Glomerular visceral epithelial cell (primary cell): ENCODE results near the gene ROR1.

Source experiments
- DNase-seq: peaks from one replicate; pipeline ENCODE4 v3.0.0-alpha.2; 2016; ENCODE audit errors: extremely low spot score

Gene ROR1

GRCh38 chr1:63909526-63909925 is 135.7 kb downstream of the ROR1 start:
- no peak for DNase-seq

DNA sequence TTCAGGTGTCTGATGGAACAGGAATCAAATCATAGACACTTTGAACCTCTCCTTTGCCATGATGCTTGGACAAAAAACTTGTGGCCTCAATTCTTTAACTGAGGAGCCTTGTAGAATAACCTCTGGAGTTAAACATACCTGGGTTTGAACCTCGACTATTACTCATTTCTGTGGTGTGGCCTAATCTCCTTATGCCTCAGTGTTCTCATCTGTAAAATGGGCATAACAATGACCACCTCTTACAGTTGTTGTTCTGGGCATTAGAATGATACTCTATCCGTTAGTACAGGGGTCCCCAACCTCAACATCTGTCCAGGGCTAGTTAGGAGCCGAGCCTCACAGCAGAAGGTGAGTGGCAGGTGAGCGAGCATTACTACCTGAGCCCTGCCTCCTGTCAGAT is 137.2 kb downstream of the ROR1 start:
- DNase-seq: no peak

- no peak for DNase-seq
These were observed 138.8 kb downstream of the ROR1 start for GRCh38 chr1:63912643-63913042.

DNA sequence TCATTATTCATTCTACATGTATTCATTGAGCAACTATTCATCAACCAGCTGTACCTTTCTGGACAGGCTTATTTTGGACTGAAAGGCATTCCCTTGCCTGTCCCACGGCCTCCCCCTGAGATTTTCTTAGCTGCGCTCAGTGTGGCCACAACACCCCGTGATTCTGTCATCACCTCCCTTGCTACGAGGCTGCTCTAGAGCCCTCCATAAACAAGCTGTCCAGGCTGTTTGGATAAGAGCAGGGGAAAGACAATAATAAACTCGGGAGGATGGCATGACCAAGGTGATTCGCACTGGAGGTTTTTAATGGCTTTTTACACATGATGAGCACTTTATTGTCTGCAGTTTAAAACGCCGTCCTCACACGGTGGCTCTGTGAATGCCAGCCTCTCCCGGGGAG is 139.7 kb downstream of the ROR1 start:
- DNase-seq: no peak

- no peak for DNase-seq
These were observed 140.4 kb downstream of the ROR1 start for GRCh38 chr1:63914241-63914640.

GRCh38 chr1:63914706-63915105 is 140.9 kb downstream of the ROR1 start:
- no peak for DNase-seq

GRCh38 chr1:63915121-63915520 is 141.3 kb downstream of the ROR1 start:
- DNase-seq: peak; percentile 31

- DNase-seq: no peak
These were observed 142.9 kb downstream of the ROR1 start for GRCh38 chr1:63916485-63917360.

DNA sequence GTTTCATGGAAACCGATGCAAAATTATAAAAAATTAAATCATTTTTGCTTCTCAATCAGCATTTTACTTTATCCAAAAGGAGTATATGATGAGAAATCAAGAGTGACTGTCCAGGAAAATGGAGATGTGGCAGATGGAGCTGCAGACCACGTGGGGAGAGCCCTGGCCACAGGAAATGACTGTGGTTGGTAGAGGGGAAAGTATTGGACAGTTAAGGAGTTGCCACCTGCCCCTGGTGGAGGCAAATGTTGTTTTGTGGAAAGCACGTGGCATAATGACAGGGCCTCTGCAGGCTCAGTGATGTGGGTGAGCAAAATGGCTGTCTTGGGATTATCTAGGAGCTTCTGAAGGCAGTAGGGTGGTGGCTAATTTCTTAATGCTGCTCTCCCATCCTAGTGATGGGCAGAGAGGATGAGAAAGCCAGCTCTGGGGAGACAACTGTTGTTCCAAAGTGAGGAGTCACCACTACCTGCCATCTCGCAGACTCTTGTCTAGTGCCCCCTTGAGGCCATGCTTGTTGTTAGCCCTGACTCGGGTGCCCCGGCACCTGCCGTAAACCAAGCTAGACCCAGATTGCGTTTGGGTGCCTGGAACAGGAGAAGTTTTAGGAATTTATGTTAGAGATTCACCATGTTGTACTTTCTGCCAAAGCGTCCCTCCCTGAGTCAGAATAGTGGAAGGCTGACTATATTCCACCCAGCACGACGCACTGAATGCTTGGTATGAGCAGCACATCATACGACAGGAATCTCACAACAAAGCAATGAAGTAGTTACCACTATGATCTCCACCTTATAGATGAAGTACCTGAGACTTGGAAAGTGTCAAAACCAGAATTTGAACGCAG is 144.0 kb downstream of the ROR1 start:
- DNase-seq: peak; percentile 65

- DNase-seq: no peak
These were observed 144.7 kb downstream of the ROR1 start for GRCh38 chr1:63918418-63918945.

- peak; percentile 96 for DNase-seq
These were observed 146.6 kb downstream of the ROR1 start for GRCh38 chr1:63920154-63921117.

- DNase-seq: no peak
These were observed 147.5 kb downstream of the ROR1 start for GRCh38 chr1:63921359-63921758.

GRCh38 chr1:63921802-63922201 is 148.0 kb downstream of the ROR1 start:
- no peak for DNase-seq

DNA sequence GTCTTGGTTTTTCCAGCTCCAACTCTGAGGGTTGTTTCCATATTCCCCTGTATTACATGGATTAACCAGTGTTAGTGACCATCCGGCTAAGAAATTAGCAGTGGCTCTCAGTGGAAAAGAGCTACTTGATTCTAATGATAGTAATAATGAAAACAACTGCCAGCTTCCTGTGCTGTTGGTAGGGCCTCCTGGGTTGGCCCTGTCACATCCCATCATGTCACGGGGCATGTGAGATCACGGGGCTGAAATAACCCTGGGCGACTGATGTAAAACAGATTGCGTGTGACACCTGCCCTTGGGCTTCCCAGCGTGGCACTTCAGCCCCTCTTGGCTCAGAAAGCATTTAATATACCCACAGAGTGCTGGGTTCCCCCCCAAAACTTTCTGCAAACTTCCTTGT is 149.0 kb downstream of the ROR1 start:
- no peak for DNase-seq

- DNase-seq: no peak
These were observed 149.5 kb downstream of the ROR1 start for GRCh38 chr1:63923302-63923701.

DNA sequence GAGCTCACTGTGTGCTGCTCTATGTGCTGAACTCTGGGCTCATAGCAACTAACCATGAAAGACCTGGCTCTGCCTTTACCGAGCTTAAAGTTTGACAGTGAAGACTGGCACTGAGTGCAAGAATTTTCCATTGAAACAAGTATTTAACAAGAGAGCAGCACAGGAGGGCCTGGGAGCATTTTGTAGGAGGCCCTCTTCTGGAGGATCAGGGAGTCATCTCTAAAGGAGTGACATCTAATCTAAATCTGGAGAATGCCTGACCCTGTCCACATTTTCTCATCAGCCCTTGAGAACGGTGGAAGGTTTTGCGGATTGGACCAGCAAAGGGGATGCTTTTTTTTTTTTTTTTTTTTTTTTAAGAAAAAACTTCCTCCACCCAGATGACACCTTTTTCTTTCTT is 150.8 kb downstream of the ROR1 start:
- DNase-seq: no peak

GRCh38 chr1:63928186-63929105 is 154.6 kb downstream of the ROR1 start:
- no peak for DNase-seq

DNA sequence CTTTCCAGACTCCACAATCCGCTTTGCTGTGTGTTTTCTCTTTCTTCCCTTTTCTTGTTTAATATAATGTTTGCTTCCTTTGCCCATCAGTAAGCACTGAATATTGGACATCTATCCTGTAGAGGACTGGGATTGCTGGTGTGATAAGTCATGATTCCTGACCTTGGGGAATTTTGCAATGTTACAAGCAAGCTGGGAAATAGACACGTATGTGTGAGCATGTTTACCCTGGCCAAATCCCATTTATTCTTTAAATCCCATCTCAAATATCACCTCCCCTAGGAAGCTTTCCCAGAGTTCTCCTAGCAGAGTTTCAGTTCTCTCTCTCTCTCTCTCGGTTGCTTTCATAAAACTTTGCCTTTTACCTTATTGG is 155.3 kb downstream of the ROR1 start:
- no peak for DNase-seq

GRCh38 chr1:63931468-63931867 is 157.7 kb downstream of the ROR1 start:
- DNase-seq: peak; percentile 43

- DNase-seq: no peak
These were observed 160.9 kb downstream of the ROR1 start for GRCh38 chr1:63934697-63935096.
